Measurements from ENCODE around the gene IL36A. TPM values are rescaled to one million over a fixed set of nuclear protein-coding genes. Genes with fewer than 3 reads are reported as not detected.

IL36A gene
- total RNA-seq, 4 donors from 2014 or later: not detected

DNA sequence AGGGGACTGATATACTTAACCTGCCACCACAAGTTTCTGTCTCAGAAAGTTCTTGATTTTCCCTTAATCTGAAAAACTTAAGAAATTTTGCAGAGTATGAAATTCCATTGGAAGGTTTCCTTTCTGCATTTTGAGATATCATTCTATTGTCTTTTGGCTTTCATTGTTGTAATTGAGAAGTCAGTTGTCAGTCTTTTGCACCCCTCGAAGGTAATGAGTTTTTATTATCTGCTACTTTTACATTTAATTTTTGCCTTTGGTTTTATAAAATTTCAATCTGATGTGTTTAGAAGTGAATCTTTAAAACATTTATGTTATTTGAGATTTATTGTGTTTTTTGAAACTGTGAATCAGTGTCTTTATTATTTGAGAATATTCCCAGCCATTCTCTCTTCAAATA, 4.8 kb upstream of the IL36A start:
- H3K4me1 ChIP-seq: no peaks in the 10 kb centered on the region
- H3K27me3 ChIP-seq: no peaks in the 10 kb centered on the region
- intact Hi-C loops (cut with DNase I; ENCODE audit: low total_unique reads): no loop called here
- TF ChIP-seq, protein P1, sequence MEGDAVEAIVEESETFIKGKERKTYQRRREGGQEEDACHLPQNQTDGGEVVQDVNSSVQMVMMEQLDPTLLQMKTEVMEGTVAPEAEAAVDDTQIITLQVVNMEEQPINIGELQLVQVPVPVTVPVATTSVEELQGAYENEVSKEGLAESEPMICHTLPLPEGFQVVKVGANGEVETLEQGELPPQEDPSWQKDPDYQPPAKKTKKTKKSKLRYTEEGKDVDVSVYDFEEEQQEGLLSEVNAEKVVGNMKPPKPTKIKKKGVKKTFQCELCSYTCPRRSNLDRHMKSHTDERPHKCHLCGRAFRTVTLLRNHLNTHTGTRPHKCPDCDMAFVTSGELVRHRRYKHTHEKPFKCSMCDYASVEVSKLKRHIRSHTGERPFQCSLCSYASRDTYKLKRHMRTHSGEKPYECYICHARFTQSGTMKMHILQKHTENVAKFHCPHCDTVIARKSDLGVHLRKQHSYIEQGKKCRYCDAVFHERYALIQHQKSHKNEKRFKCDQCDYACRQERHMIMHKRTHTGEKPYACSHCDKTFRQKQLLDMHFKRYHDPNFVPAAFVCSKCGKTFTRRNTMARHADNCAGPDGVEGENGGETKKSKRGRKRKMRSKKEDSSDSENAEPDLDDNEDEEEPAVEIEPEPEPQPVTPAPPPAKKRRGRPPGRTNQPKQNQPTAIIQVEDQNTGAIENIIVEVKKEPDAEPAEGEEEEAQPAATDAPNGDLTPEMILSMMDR (IDR thresholded peaks at IDR 0.05): no peak
- TF ChIP-seq POLR2A (IDR thresholded peaks at IDR 0.05): no peak
- no peak overlapping the region for H3K4me3 ChIP-seq
- no peak overlapping the region for H3K27ac ChIP-seq
- no peaks in the 10 kb centered on the region for H3K9me3 ChIP-seq
- H3K36me3 ChIP-seq: no peaks in the 10 kb centered on the region
- DNase-seq: no peak

DNA sequence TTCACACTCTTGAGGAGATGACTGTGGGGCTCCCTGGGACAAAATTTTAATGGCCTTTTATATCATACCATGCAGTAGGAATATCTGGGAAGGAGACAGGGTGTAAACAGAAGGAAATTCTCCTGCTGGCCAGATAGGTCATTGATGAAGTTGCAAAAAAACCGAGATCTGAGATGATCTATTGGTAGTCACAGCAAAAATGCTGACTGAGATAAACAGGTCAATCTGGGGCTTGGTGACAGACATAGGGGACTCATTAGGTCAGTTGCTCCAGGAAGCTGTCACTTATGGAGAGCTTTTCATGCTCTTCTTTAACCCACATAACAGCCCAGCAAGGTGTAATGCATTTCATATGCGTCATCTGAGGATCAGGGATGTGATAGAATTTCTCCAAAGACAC, 2.6 kb upstream of the IL36A start:
- Histone ChIP-seq H3K27ac (no peak overlapping the region), H3K27me3 (no peaks in the 10 kb centered on the region), H3K9me3 (no peaks in the 10 kb centered on the region), H3K4me1 (no peaks in the 10 kb centered on the region), H3K36me3 (no peaks in the 10 kb centered on the region), H3K4me3 (no peak overlapping the region)
- DNase-seq: no peak
- intact Hi-C loops (cut with DNase I; ENCODE audit: low total_unique reads): no loop called here
- TF ChIP-seq, protein P1 (IDR thresholded peaks at IDR 0.05): no peak
- TF ChIP-seq POLR2A (IDR thresholded peaks at IDR 0.05): no peak

- Histone ChIP-seq H3K9me3 (no peaks in the 10 kb centered on the region), H3K4me3 (no peak overlapping the region), H3K36me3 (no peaks in the 10 kb centered on the region), H3K27ac (no peak overlapping the region), H3K4me1 (no peaks in the 10 kb centered on the region), H3K27me3 (no peaks in the 10 kb centered on the region)
- TF ChIP-seq POLR2A (IDR thresholded peaks at IDR 0.05): no peak
- TF ChIP-seq, protein P1 (IDR thresholded peaks at IDR 0.05): no peak
- intact Hi-C loops (cut with DNase I; ENCODE audit: low total_unique reads): no loop called here
- DNase-seq: no peak
Measured at GRCh38 chr2:113007250-113007649, 2.0 kb downstream of the IL36A start.

DNA sequence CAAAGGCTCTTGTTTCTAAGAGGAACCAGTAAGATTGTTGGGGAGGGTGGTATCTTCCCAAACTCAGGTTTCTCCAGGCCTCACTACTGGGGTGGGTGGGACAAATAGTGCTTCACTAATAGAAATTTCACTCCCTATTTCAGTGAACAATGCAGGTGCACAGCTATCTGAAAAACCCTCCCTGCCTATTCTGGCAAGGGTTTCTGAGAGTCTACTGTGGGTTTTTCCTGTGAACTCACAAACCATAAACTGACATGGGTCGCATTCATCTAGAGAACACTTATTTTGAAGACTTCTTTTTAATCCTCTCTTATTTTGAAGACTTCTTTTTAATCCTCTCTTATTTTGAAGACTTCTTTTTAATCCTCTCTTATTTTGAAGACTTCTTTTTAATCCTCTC, 4.4 kb downstream of the IL36A start:
- TF ChIP-seq, protein P1 (IDR thresholded peaks at IDR 0.05): no peak
- no peak for TF ChIP-seq POLR2A (IDR thresholded peaks at IDR 0.05)
- H3K4me1 ChIP-seq: no peaks in the 10 kb centered on the region
- H3K4me3 ChIP-seq: no peak overlapping the region
- no peak for DNase-seq
- no peaks in the 10 kb centered on the region for H3K9me3 ChIP-seq
- no peaks in the 10 kb centered on the region for H3K36me3 ChIP-seq
- H3K27ac ChIP-seq: no peak overlapping the region
- intact Hi-C loops (cut with DNase I; ENCODE audit: low total_unique reads): no loop called here
- no peaks in the 10 kb centered on the region for H3K27me3 ChIP-seq

GRCh38 chr2:113010088-113010487, 4.8 kb downstream of the IL36A start:
- H3K27ac ChIP-seq: no peak overlapping the region
- no peaks in the 10 kb centered on the region for H3K27me3 ChIP-seq
- H3K36me3 ChIP-seq: no peaks in the 10 kb centered on the region
- H3K4me1 ChIP-seq: no peaks in the 10 kb centered on the region
- no peak for DNase-seq
- no peak overlapping the region for H3K4me3 ChIP-seq
- intact Hi-C loops (cut with DNase I; ENCODE audit: low total_unique reads): no loop called here
- no peaks in the 10 kb centered on the region for H3K9me3 ChIP-seq
- TF ChIP-seq, protein P1 (IDR thresholded peaks at IDR 0.05): no peak
- no peak for TF ChIP-seq POLR2A (IDR thresholded peaks at IDR 0.05)
